GM18508 (cell line): ENCODE measurements around the gene BBS1.
"Not testable (repeated sequence)": the region's sequence is repeated elsewhere in the genome, so short reads cannot be mapped to it uniquely, and the experiment has no call there.

Source experiments
- ATAC-seq: cut with Tn5 transposase; IDR thresholded peaks from one replicate; pipeline ENCODE4 v1.9.1; 2021; ENCODE audit warnings: moderate number of reproducible peaks; ENCODE audit not compliant: insufficient read depth, unreplicated experiment

BBS1 gene

GRCh38 chr11:66568124-66568916 lies 57.9 kb downstream of the BBS1 start, which contains the start of gene CTSF:
CTSF (minus strand) TSS chr11:66568606; CDS start chr11:66568486, 120 bp downstream.
- no peak for ATAC-seq

DNA sequence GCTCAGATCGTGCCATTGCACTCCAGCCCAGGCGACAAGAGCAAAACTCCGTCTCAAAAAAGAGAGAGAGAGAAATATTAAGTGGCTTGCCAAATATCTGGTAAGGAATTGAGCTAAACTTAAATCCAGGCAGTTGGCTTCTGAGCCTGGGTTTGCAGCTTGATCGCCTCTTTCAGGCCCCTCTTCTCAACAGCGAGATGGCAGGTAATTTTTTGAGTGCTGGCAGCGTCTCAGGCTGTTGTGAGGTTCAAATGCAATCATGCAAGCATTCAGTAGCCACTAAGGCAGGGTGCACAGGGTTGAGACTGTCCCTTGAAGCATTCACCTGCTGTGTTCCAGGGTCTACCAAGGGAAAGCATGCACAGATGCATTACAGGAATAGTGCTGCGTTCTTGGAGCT lies 58.6 kb downstream of the BBS1 start:
- no peak for ATAC-seq

DNA sequence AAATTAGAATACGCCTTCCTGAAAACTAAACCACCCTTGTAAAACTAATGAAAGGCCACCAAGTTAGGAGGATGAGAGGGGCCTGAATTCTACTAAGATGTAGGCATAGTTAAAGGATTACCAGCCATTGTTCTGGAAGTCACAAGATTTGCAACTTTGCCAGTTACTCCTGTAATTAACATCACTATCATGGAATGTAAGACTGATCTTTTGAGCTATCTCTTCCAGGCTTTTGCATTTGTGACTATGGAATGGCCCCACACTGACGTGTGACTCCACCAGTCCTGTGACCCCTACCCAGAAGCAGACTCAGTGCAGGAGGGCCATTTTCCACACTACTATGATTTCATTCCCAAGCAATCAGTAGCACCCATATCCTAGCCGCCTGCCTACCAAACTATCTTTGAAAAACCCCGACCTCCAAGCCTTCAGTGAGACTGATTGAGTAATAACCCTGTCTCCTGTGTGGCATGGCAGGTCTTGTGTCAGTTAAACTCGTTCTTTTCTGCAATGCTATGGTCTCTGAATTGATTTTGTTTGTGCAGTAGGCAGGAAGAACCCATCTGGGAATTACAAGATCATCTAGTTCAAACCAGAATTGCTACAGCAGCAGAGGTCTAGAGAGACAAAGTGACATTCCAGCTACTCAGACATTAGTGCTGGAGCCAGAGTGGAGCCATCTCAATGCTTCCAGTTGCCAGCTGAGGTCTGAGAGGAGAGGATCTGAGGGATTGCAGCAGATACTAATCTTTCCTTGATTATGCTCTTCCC lies 59.8 kb downstream of the BBS1 start:
- ATAC-seq = no peak

- no peak for ATAC-seq
Measured at GRCh38 chr11:66570850-66571180, 60.4 kb downstream of the BBS1 start.

DNA sequence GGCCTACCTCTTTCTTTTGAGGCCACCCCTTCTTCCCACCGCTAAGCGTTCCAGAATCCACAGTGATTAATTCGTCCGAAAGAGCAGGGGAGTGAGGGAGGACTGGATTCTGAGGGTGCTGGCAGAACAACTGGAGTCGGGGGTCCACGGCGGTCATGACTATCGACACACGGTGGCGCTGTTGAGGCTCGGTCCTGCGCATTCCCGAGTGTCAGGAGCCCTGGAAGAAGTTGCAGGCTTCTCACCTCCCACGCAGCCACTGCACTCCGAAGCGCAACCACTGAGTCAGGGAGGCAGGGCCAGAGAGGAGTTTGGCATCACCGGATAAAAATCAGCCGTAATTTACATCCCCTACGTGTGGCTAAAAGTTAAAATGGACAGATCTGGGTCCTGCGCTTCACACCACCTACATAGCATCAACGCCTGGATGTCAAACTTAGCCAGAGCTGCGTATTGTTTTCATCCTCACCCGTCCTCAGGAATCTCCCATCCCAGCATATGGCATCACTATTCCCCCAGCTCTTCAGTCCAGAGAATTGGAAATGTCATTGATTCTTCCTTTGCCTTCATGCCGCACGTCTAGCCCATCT lies 68.7 kb downstream of the BBS1 start:
- ATAC-seq = no peak

GRCh38 chr11:66580803-66581202 lies 70.4 kb downstream of the BBS1 start:
- no peak for ATAC-seq

GRCh38 chr11:66581261-66581660 lies 70.8 kb downstream of the BBS1 start:
- no peak for ATAC-seq

GRCh38 chr11:66582565-66583147 lies 72.2 kb downstream of the BBS1 start:
- ATAC-seq = not testable (repeated sequence)
